AG04449 (cell line): ENCODE data around the gene LSS.

ENCODE experiments used
- CTCF ChIA-PET: fragments of 350-600 bp; formaldehyde crosslinking; extraction: SDS; loops from one replicate; lab custom pipeline; 2021; ENCODE audit warnings: antibody characterized with exemption; lab: Yijun Ruan, JAX
- POLR2A ChIA-PET: fragments of 400-600, 350-600 bp; formaldehyde crosslinking; extraction: SDS; loops from one replicate; lab custom pipeline; 2020; ENCODE audit warnings: antibody characterized with exemption, inconsistent platforms; lab: Yijun Ruan, JAX
- DNase-seq: peaks from one replicate; pipeline ENCODE4 v3.0.0-alpha.2; 2010; ENCODE audit warnings: low read depth, low spot score
- H3K4me3 ChIP-seq: 2 replicates; pipeline ENCODE4 v1.5.1; 2011; ENCODE audit warnings: low read depth, mild to moderate bottlenecking, control low read depth, low read length
- TF ChIP-seq, protein P1 (sequence below): IDR thresholded peaks from one replicate; pipeline ENCODE4 v1.5.1; 2011; ENCODE audit warnings: mild to moderate bottlenecking, moderate library complexity, low read length, control low read depth, inconsistent platforms; ENCODE audit not compliant: insufficient read depth; ENCODE audit errors: missing control alignments

Gene LSS

GRCh38 chr21:46168659-46169386 is 59.8 kb downstream of the LSS start:
- DNase-seq = no peak
- TF ChIP-seq, protein P1, sequence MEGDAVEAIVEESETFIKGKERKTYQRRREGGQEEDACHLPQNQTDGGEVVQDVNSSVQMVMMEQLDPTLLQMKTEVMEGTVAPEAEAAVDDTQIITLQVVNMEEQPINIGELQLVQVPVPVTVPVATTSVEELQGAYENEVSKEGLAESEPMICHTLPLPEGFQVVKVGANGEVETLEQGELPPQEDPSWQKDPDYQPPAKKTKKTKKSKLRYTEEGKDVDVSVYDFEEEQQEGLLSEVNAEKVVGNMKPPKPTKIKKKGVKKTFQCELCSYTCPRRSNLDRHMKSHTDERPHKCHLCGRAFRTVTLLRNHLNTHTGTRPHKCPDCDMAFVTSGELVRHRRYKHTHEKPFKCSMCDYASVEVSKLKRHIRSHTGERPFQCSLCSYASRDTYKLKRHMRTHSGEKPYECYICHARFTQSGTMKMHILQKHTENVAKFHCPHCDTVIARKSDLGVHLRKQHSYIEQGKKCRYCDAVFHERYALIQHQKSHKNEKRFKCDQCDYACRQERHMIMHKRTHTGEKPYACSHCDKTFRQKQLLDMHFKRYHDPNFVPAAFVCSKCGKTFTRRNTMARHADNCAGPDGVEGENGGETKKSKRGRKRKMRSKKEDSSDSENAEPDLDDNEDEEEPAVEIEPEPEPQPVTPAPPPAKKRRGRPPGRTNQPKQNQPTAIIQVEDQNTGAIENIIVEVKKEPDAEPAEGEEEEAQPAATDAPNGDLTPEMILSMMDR = no peak
- ChIA-PET CTCF (no interaction called here), POLR2A (no interaction called here)
- H3K4me3 ChIP-seq = no peak overlapping the region

DNA sequence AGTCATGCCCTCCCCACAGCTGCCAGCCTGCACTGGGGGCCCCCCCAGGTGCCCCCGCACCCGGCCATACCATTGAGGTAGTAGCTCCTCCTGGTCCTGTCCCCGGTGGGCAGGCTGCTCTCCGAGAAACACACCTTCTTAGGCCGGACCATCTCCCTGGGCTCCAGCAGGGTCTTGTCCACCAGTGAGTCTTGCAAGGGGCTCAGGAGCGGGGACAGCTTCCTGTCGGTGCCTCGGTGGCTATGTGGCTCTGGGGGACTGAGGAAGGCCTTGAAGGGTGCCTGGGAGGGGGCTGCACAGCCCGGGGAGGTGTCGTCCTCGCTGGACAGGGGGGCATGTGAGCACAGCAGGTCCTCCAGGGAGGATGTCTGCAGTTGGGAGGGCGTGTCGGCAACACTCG is 60.3 kb downstream of the LSS start:
- H3K4me3 ChIP-seq = no peak overlapping the region
- DNase-seq = no peak
- POLR2A ChIA-PET = no interaction called here
- TF ChIP-seq, protein P1 = no peak
- CTCF ChIA-PET = no interaction called here

DNA sequence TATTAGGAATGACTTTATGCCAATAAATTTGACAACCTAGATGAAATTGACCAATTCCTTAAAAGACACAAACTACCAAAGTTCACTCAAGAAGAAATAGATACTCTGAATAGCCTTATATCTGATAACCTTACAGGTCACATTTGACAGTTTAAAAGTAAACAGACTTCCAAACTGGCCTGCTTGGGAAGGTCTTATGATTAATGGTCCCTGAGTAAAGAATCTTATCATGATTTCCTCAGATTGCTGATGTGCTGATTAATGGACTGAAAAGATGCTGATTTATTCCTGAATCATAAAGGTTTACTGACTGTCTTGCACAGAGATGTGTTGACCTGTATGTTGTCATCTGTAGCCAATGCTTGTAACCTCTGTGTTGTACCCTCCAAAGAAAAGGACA is 63.5 kb downstream of the LSS start:
- H3K4me3 ChIP-seq = no peak overlapping the region
- DNase-seq = no peak
- POLR2A ChIA-PET = no interaction called here
- CTCF ChIA-PET = interaction anchor here (1.3 kb wide), 1 partner anchor 11 kb away, joined by 4 read pairs; no protein-coding TSS in a partner anchor
- TF ChIP-seq, protein P1 = no peak

DNA sequence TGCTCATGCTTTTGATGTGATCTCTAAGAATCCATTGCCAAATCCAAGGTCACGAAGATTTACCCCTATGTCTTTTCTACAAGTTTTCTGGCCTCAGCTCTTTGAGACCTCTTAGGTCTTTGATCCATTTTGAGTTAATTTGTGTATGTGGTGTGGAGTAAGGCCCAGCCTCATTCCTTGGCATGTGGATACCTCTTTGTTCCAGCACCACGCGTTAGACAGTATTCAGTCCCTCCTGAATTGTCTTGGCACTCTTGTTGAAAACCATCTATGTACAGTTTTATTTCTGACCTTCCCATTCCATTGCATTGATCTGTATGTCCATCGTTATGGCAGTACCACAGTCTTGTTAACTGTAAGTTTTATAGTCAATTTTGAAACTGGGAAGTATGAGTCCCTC is 65.2 kb downstream of the LSS start:
- TF ChIP-seq, protein P1 = no peak
- POLR2A ChIA-PET = no interaction called here
- CTCF ChIA-PET = interaction anchor here (1.2 kb wide), 1 partner anchor 20 kb away, joined by 4 read pairs; no protein-coding TSS in a partner anchor
- no peak overlapping the region for H3K4me3 ChIP-seq
- DNase-seq = no peak

DNA sequence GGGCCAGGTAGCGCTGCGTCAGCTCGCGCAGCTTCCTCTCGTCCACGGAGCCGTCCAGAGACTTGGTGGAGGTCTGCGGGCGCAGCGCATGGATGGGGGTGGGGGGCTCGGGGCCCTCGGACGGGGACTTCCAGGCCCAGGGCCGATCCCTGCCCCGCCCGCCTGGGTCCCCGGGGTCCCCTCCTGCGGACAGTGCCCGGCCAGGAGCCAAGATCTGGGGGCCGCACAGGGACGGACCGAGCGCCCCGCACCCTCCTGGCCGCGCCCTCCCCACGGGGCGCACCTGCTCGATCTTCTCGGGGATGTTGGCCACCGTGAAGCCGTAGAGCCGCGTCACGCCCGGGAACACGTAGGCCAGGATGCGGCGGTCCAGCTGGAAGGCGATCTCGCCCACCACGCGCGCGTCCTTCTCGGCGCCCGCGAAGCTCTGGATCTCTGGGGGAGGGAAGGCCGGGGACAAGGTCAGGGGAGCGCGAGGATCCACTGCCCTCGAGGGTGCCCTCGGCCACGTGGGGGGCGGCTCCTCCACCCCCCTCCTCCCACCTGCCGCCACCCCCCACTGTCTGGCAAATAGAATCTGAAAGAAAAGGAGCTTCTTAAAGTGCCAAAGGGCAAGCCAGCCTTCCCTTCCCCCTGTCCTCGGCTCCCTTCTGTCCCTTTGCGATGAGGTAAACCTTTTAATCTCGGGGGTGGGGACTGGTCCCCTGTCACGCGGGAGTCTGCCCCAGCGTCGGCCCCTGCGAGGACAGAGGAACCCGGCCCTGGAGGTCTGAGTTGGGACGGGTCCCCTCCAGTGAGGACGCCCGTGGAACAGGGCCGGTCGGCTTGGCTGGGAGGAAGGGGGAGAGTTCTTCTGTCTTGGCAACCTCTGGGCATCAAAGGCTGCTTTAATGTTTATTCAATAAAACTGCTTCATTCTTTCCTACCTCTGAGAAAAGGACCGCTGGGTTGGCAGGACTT is 66.7 kb downstream of the LSS start:
- DNase-seq = no peak
- ChIA-PET POLR2A (no interaction called here), CTCF (interaction anchor here (0.8 to 1.6 kb wide), 2 partner anchors 14 to 15 kb away, joined by 3 to 4 read pairs; no protein-coding TSS in a partner anchor)
- peak overlapping the region; percentile 3; the same call in 1 of the 2 replicates for H3K4me3 ChIP-seq
- TF ChIP-seq, protein P1 = no peak
